GM12878 (cell line): ENCODE results near the gene CRYZL1. TPM values are rescaled to one million over a fixed set of nuclear protein-coding genes. Genes with fewer than 3 reads are reported as not detected.

Experiments used
- ATAC-seq: fragments of 200-7000 bp; cut with Tn5 transposase; 3 replicates; pipeline ENCODE4 v1.9.1; 2020; ENCODE audit warnings: mild to moderate bottlenecking, moderate library complexity
- BruUV-seq: library from RNA; stranded (reverse); fragments of 400-500 nt; replicated peaks from 2 replicates; lab custom pipeline; 2021; lab: Mats Ljungman, UMichigan
- CTCF ChIA-PET: fragments of 300-600 bp; sonication (Branson Sonifier 250); formaldehyde crosslinking; extraction: SDS; loops from one replicate; lab custom pipeline; 2021; ENCODE audit warnings: inconsistent platforms; lab: Yijun Ruan, JAX
- POLR2A ChIA-PET: fragments of 350-600 bp; formaldehyde crosslinking; extraction: SDS; loops from one replicate; lab custom pipeline; 2021; ENCODE audit warnings: inconsistent platforms; lab: Charles Lee
- RAD21 ChIA-PET: fragments of 300-600 bp; sonication (Branson Sonifier 250); formaldehyde crosslinking; loops from one replicate; lab custom pipeline; 2023; ENCODE audit warnings: antibody characterized with exemption; ENCODE audit not compliant: unreplicated experiment; lab: Charles Lee
- SMC1A ChIA-PET: fragments of 300-600 bp; sonication (Branson Sonifier 250); formaldehyde crosslinking; loops from one replicate; lab custom pipeline; 2023; ENCODE audit not compliant: unreplicated experiment, uncharacterized antibody; lab: Charles Lee
- DNase-seq: peaks from one replicate; pipeline ENCODE4 v3.0.0-alpha.2; 2011; ENCODE audit warnings: low read depth, low spot score
- FAIRE-seq: peaks from 3 replicates; lab custom pipeline; 2011; peaks lifted over from hg19 to GRCh38; lab: Jason Lieb, UNC
- H2AFZ ChIP-seq: 2 replicates; pipeline ENCODE4 v1.6.0; 2011; ENCODE audit warnings: low read depth, low read length, control low read depth; ENCODE audit not compliant: control insufficient read depth
- H3K27ac ChIP-seq: 2 replicates; pipeline ENCODE4 v1.5.1; 2011; ENCODE audit warnings: control low read depth; ENCODE audit not compliant: control insufficient read depth, insufficient read depth
- H3K27me3 ChIP-seq, 2 experiments: replicated peaks in 1 of 2; 2 replicates each; pipeline versions ENCODE4 v1.6.0 to v1.6.1; 2011; ENCODE audit warnings: low read length in 1 of 2; ENCODE audit not compliant: control insufficient read depth in 2 of 2, insufficient read depth in 2 of 2
- H3K36me3 ChIP-seq, 2 experiments: 2 replicates each; pipeline ENCODE4 v1.5.1; 2011; ENCODE audit warnings: low read length in 1 of 2; ENCODE audit not compliant: control insufficient read depth in 2 of 2, insufficient read depth in 2 of 2
- H3K4me1 ChIP-seq: 2 replicates; pipeline ENCODE4 v1.6.1; 2011; ENCODE audit warnings: mild to moderate bottlenecking, low read length, moderate library complexity, mixed read lengths; ENCODE audit not compliant: control insufficient read depth, insufficient read depth
- H3K4me2 ChIP-seq: 2 replicates; pipeline ENCODE4 v1.6.0; 2011; ENCODE audit warnings: control low read depth; ENCODE audit not compliant: control insufficient read depth, insufficient read depth
- H3K4me3 ChIP-seq: fragments of 200-600 bp; sonication (generic); 2 replicates; pipeline ENCODE4 v1.5.1; 2016
- H3K79me2 ChIP-seq: 2 replicates; pipeline ENCODE4 v1.6.0; 2011; ENCODE audit warnings: low read length; ENCODE audit not compliant: control insufficient read depth, insufficient read depth
- H3K9ac ChIP-seq: 2 replicates; pipeline ENCODE4 v1.8.0; 2011; ENCODE audit warnings: low read length, control low read depth, mixed read lengths; ENCODE audit not compliant: control insufficient read depth, insufficient read depth
- H3K9me3 ChIP-seq: replicated peaks from 3 replicates; pipeline ENCODE4 v1.5.1; 2011; ENCODE audit warnings: mild to moderate bottlenecking, low read length; ENCODE audit not compliant: control insufficient read depth, insufficient read depth
- H4K20me1 ChIP-seq: 2 replicates; pipeline ENCODE4 v1.6.0; 2011; ENCODE audit not compliant: control insufficient read depth, insufficient read depth
- POLR2AphosphoS5 ChIP-seq: IDR thresholded peaks from 2 replicates; pipeline ENCODE4 v1.6.1; 2011; ENCODE audit warnings: mild to moderate bottlenecking, low read length, inconsistent platforms
- TBL1XR1 ChIP-seq: IDR thresholded peaks from 2 replicates; pipeline ENCODE4 v1.6.1; 2012; ENCODE audit warnings: low read depth, low read length, improper control_type of control experiment
- TCF3 ChIP-seq: IDR thresholded peaks from 2 replicates; pipeline ENCODE4 v1.6.1; 2012; ENCODE audit warnings: low read depth, mild to moderate bottlenecking, low read length, borderline replicate concordance; ENCODE audit not compliant: insufficient read depth
- in situ Hi-C: fragments of 300-500 bp; cut with MboI; formaldehyde crosslinking; loops from 9 replicates; pipeline ENCODE4 v1.14.3; 2018; ENCODE audit warnings: mixed read lengths
- intact Hi-C: fragments of 100-400 bp; cut with micrococcal nuclease; formaldehyde crosslinking; loops from one replicate; pipeline ENCODE4 v1.14.2; 2022; ENCODE audit not compliant: unreplicated experiment
- polyA plus RNA-seq, 11 experiments: library from polyadenylated mRNA; depleted of rRNA in 4 of 11; unstranded in 6 of 11; stranded (reverse) in 5 of 11; fragments of >200 nt; fragmentation: Nextera tagmentation in 4 of 11; fragmentation: Illumina TruSeq in 1 of 11; extraction: Ambion mirVana in 4 of 11; extraction: Trizol in 1 of 11; gene quantifications; 1 replicate in 1 of 11; 2 replicates in 10 of 11; pipeline versions ENCODE4 v1.2.1 to v1.2.3, GENCODE V29; 2011 to 2016; ENCODE audit warnings: inconsistent platforms in 2 of 11, missing spikeins in 2 of 11, low read depth in 1 of 11
- total RNA-seq, 4 experiments: library from RNA; depleted of rRNA in 3 of 4; stranded (reverse); fragments of >200 nt in 3 of 4; fragmentation: Illumina TruSeq in 1 of 4; extraction: Trizol in 1 of 4; gene quantifications; 2 replicates each; pipeline versions ENCODE4 v1.2.1 to v1.2.3, GENCODE V29; 2013 to 2021
- TF ChIP-seq, protein P1 (sequence below): fragments of 150-350 bp; IDR thresholded peaks from 2 replicates; pipeline ENCODE4 v1.6.1; 2016; ENCODE audit warnings: low read depth, low read length
- TF ChIP-seq, protein P2 (sequence below): fragments of 450-650 bp; IDR thresholded peaks from 2 replicates; pipeline ENCODE4 v1.6.1; 2016; ENCODE audit warnings: mild to moderate bottlenecking, moderate library complexity, borderline replicate concordance
- TF ChIP-seq, protein P3 (sequence below): IDR thresholded peaks from 2 replicates; pipeline ENCODE4 v1.6.1; 2011; ENCODE audit warnings: low read depth, mild to moderate bottlenecking, low read length, moderate library complexity, borderline replicate concordance; ENCODE audit errors: extremely low read depth

Gene CRYZL1
- total and polyA plus RNA-seq, 10 of the 15 experiments (the other 5 are each of a cell fraction or from before 2014, with no cell fraction given): 14.3 to 72.4 (median 30.7) TPM

DNA sequence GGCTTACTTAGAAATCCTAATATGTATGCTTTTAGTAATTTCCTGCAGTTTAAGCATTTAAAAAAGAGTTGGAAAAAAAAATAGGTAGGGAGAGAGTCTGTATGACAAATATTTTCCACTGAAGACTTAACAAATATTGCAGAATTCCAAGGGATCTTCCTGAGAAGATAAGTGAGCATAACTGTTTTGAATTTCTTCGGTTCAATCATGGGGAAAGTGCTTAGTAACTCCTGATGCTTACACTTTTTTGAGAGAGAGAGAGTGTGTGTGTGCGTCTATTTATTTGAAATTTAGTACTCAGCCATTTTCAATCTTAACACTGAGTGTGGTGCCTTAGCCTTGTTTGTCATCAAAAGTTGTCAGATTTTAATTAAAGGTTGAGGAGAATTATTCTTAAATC lies 80.2 kb downstream of the CRYZL1 start (continued):
- TF ChIP-seq, protein P1, sequence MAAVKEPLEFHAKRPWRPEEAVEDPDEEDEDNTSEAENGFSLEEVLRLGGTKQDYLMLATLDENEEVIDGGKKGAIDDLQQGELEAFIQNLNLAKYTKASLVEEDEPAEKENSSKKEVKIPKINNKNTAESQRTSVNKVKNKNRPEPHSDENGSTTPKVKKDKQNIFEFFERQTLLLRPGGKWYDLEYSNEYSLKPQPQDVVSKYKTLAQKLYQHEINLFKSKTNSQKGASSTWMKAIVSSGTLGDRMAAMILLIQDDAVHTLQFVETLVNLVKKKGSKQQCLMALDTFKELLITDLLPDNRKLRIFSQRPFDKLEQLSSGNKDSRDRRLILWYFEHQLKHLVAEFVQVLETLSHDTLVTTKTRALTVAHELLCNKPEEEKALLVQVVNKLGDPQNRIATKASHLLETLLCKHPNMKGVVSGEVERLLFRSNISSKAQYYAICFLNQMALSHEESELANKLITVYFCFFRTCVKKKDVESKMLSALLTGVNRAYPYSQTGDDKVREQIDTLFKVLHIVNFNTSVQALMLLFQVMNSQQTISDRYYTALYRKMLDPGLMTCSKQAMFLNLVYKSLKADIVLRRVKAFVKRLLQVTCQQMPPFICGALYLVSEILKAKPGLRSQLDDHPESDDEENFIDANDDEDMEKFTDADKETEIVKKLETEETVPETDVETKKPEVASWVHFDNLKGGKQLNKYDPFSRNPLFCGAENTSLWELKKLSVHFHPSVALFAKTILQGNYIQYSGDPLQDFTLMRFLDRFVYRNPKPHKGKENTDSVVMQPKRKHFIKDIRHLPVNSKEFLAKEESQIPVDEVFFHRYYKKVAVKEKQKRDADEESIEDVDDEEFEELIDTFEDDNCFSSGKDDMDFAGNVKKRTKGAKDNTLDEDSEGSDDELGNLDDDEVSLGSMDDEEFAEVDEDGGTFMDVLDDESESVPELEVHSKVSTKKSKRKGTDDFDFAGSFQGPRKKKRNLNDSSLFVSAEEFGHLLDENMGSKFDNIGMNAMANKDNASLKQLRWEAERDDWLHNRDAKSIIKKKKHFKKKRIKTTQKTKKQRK: no peak
- TF ChIP-seq TBL1XR1: no peak
- TF ChIP-seq, protein P2, sequence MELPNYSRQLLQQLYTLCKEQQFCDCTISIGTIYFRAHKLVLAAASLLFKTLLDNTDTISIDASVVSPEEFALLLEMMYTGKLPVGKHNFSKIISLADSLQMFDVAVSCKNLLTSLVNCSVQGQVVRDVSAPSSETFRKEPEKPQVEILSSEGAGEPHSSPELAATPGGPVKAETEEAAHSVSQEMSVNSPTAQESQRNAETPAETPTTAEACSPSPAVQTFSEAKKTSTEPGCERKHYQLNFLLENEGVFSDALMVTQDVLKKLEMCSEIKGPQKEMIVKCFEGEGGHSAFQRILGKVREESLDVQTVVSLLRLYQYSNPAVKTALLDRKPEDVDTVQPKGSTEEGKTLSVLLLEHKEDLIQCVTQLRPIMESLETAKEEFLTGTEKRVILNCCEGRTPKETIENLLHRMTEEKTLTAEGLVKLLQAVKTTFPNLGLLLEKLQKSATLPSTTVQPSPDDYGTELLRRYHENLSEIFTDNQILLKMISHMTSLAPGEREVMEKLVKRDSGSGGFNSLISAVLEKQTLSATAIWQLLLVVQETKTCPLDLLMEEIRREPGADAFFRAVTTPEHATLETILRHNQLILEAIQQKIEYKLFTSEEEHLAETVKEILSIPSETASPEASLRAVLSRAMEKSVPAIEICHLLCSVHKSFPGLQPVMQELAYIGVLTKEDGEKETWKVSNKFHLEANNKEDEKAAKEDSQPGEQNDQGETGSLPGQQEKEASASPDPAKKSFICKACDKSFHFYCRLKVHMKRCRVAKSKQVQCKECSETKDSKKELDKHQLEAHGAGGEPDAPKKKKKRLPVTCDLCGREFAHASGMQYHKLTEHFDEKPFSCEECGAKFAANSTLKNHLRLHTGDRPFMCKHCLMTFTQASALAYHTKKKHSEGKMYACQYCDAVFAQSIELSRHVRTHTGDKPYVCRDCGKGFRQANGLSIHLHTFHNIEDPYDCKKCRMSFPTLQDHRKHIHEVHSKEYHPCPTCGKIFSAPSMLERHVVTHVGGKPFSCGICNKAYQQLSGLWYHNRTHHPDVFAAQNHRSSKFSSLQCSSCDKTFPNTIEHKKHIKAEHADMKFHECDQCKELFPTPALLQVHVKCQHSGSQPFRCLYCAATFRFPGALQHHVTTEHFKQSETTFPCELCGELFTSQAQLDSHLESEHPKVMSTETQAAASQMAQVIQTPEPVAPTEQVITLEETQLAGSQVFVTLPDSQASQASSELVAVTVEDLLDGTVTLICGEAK: no peak
- TF ChIP-seq, all 136 proteins: peak for 0

DNA sequence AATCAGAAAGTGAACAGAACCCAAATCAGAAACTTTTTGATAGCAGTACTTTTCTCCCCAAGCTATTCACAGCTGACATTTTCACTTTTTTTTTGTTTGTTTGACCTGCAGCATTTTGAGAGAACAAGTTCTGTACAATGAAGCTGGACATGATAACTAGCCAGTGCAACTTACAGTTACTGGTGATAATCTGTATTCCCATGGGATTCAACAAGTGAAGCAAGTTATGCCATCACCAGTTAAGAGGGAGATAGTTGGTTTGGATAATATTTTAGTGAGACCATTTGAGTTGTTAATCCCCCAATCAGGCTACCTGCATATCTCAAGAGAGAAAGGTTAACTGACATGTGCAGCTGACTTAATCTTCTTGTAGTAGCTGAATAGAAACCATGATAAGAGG lies 80.6 kb downstream of the CRYZL1 start:
- Histone ChIP-seq H3K9ac (no peak overlapping the region), H3K27ac (no peak overlapping the region), H3K4me3 (no peak overlapping the region), H4K20me1 (no peaks in the 10 kb centered on the region), H3K36me3 (peaks cover 14 to 30% of the 10 kb centered on the region in 2 experiments), H3K4me1 (no peaks in the 10 kb centered on the region), H3K27me3 (no peaks in the 10 kb centered on the region), H3K9me3 (no peaks in the 10 kb centered on the region)
- ChIA-PET RAD21 (no interaction called here), SMC1A (interaction anchor here (0.5 to 1.7 kb wide), 2 partner anchors 13 to 100 kb away, joined by 3 to 6 read pairs; no protein-coding TSS in a partner anchor), CTCF (no interaction called here)
- intact Hi-C loops: no loop called here
- ATAC-seq (no peak; the same call in 2 of the 3 replicates), DNase-seq (no peak)
- TF ChIP-seq POLR2AphosphoS5 (peak; percentile 37; the same call in 1 of the 2 replicates), TCF3 (no peak)
- TF ChIP-seq, protein P3, sequence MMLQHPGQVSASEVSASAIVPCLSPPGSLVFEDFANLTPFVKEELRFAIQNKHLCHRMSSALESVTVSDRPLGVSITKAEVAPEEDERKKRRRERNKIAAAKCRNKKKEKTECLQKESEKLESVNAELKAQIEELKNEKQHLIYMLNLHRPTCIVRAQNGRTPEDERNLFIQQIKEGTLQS: no peak
- TF ChIP-seq, all 136 proteins: peak for 1
- in situ Hi-C loops: no loop called here
- no TSS peak for BruUV-seq
- FAIRE-seq: no peak
- H3K4me2 ChIP-seq: no peak overlapping the region
- no peak overlapping the region for H2AFZ ChIP-seq
- peaks cover 15% of the 10 kb centered on the region for H3K79me2 ChIP-seq
- POLR2A ChIA-PET: no interaction called here
